ENCODE data around the gene MED16. TPM values are rescaled to one million over a fixed set of nuclear protein-coding genes. Genes with fewer than 3 reads are reported as not detected.
"Not testable (repeated sequence)": the region's sequence is repeated elsewhere in the genome, so short reads cannot be mapped to it uniquely, and the experiment has no call there.

MED16 gene
- total RNA-seq, 1 experiment from 2014 or later, result 36.2 TPM

- not testable (repeated sequence) for H3K4me3 ChIP-seq (ENCODE audit: insufficient read depth, low read depth, low read length); H3K27me3 ChIP-seq (ENCODE audit: control insufficient read depth, insufficient read depth, low read length); H3K36me3 ChIP-seq (replicated peaks; ENCODE audit: control insufficient read depth, insufficient read depth, low read length); DNase-seq
Observed at GRCh38 chr19:820212-820611, 72.8 kb downstream of the MED16 start.

Other genes with a start within 250 kb of the MED16 start
- gene RNF126, start 230.0 kb downstream of the MED16 start, total RNA-seq (2014; rRNA removed; shearing (Covaris generic)), result 119 and 128 TPM in 2 replicates
- gene FSTL3, start 216.8 kb downstream of the MED16 start, total RNA-seq (2014; rRNA removed; shearing (Covaris generic)), result 7.4 and 9.7 TPM in 2 replicates
- not detected in 2 replicates for gene PRSS57, start 197.7 kb downstream of the MED16 start, total RNA-seq (2014; rRNA removed; shearing (Covaris generic))
- gene PALM, start 184.3 kb downstream of the MED16 start, total RNA-seq (2014; rRNA removed; shearing (Covaris generic)), result 28.7 and 34.6 TPM in 2 replicates
- 0.11 and 0.31 TPM in 2 replicates for gene MISP, start 142.1 kb downstream of the MED16 start, total RNA-seq (2014; rRNA removed; shearing (Covaris generic))
- 460 and 481 TPM in 2 replicates for gene PTBP1, start 95.7 kb downstream of the MED16 start, total RNA-seq (2014; rRNA removed; shearing (Covaris generic))
- 52.0 and 53.8 TPM in 2 replicates for gene PLPPR3, start 71.2 kb downstream of the MED16 start, total RNA-seq (2014; rRNA removed; shearing (Covaris generic))
- 0.85 and 1.3 TPM in 2 replicates for gene AZU1, start 65.3 kb downstream of the MED16 start, total RNA-seq (2014; rRNA removed; shearing (Covaris generic))
- gene PRTN3, start 52.2 kb downstream of the MED16 start, total RNA-seq (2014; rRNA removed; shearing (Covaris generic)), result 0.66 TPM in 1 of 2 replicates, not detected in the other
- gene ELANE, start 40.9 kb downstream of the MED16 start, total RNA-seq (2014; rRNA removed; shearing (Covaris generic)), result not detected in 2 replicates
- 1.4 and 1.5 TPM in 2 replicates for gene CFD, start 33.5 kb downstream of the MED16 start, total RNA-seq (2014; rRNA removed; shearing (Covaris generic))
- gene RNU6-9, start 297 bp upstream of the MED16 start, total RNA-seq (2014; rRNA removed; shearing (Covaris generic)), result not detected in 2 replicates
- gene R3HDM4, start 20.0 kb upstream of the MED16 start, total RNA-seq (2014; rRNA removed; shearing (Covaris generic)), result 47.5 and 49.9 TPM in 2 replicates
- gene KISS1R, start 24.1 kb upstream of the MED16 start, total RNA-seq (2014; rRNA removed; shearing (Covaris generic)), result 0.67 and 1.4 TPM in 2 replicates
- 85.4 and 92.6 TPM in 2 replicates for gene ARID3A, start 32.8 kb upstream of the MED16 start, total RNA-seq (2014; rRNA removed; shearing (Covaris generic))
- gene WDR18, start 91.2 kb upstream of the MED16 start, total RNA-seq (2014; rRNA removed; shearing (Covaris generic)), result 107 and 140 TPM in 2 replicates
- 0.03 and 0.07 TPM in 2 replicates for gene GRIN3B, start 107.2 kb upstream of the MED16 start, total RNA-seq (2014; rRNA removed; shearing (Covaris generic))
- gene TMEM259, start 127.9 kb upstream of the MED16 start, total RNA-seq (2014; rRNA removed; shearing (Covaris generic)), result 153 and 185 TPM in 2 replicates
- not detected in 2 replicates for gene RNU6-2, start 128.3 kb upstream of the MED16 start, total RNA-seq (2014; rRNA removed; shearing (Covaris generic))
- 440 and 495 TPM in 2 replicates for gene CNN2, start 133.4 kb upstream of the MED16 start, total RNA-seq (2014; rRNA removed; shearing (Covaris generic))
- gene ABCA7, start 146.9 kb upstream of the MED16 start, total RNA-seq (2014; rRNA removed; shearing (Covaris generic)), result 17.9 and 19.7 TPM in 2 replicates
- 46.0 and 48.7 TPM in 2 replicates for gene ARHGAP45, start 174.0 kb upstream of the MED16 start, total RNA-seq (2014; rRNA removed; shearing (Covaris generic))
- 226 and 283 TPM in 2 replicates for gene POLR2E, start 202.2 kb upstream of the MED16 start, total RNA-seq (2014; rRNA removed; shearing (Covaris generic))
- gene GPX4, start 210.8 kb upstream of the MED16 start, total RNA-seq (2014; rRNA removed; shearing (Covaris generic)), result 620 and 671 TPM in 2 replicates

Data from H7 (cell line).